ENCODE data around the gene MRGPRX4.
"Not testable (repeated sequence)": the region's sequence is repeated elsewhere in the genome, so short reads cannot be mapped to it uniquely, and the experiment has no call there.

The MRGPRX4 gene

DNA sequence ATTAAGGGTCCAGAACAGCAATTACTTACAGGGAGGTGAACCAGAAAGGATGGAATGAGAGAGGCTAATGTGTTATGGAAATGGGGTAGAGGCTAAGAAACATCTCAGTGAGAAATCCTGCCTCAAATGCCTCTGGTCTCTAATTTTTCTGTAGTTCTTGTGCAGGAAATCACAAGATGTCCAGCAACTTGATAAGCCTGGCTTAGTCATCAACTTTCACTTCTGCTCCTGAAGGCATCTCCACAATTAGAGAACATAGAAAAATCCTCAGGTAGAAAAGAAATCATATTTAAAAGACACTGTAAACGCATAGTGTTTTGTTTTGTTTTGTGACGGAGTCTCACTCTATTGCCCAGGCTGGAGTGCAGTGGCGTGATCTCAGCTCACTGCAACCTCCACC, 18.7 kb downstream of the MRGPRX4 start:
- TF ChIP-seq, protein P1, sequence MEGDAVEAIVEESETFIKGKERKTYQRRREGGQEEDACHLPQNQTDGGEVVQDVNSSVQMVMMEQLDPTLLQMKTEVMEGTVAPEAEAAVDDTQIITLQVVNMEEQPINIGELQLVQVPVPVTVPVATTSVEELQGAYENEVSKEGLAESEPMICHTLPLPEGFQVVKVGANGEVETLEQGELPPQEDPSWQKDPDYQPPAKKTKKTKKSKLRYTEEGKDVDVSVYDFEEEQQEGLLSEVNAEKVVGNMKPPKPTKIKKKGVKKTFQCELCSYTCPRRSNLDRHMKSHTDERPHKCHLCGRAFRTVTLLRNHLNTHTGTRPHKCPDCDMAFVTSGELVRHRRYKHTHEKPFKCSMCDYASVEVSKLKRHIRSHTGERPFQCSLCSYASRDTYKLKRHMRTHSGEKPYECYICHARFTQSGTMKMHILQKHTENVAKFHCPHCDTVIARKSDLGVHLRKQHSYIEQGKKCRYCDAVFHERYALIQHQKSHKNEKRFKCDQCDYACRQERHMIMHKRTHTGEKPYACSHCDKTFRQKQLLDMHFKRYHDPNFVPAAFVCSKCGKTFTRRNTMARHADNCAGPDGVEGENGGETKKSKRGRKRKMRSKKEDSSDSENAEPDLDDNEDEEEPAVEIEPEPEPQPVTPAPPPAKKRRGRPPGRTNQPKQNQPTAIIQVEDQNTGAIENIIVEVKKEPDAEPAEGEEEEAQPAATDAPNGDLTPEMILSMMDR (IDR thresholded peaks at IDR 0.05; ENCODE audit: poor library complexity, severe bottlenecking): no peak
- DNase-seq (ENCODE audit: low spot score): no peak
- H3K9me3 ChIP-seq (ENCODE audit: severe bottlenecking): no peaks in the 10 kb centered on the region

DNA sequence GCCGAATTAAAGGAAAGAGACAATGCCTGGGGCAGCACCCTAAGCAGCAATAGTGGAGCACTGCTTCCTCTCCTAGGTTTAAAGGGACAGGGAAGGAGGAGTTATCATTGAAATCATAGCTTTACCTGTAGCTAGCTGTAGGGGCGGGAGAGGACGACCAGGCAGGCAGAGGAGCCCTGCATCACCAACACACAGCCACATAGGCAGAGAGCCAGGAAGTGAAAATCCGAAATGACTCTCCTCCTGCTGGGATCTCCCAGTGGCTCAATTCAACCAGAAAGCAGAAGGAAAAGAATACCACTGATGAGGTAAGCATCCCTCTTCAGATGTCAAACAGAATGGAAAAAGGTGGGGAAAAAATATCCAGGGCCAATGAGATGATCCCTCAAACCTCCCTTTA, 20.4 kb downstream of the MRGPRX4 start:
- ATAC-seq (ENCODE audit: low read depth): peak; percentile 72
- TF ChIP-seq, protein P1 (IDR thresholded peaks at IDR 0.05; ENCODE audit: poor library complexity, severe bottlenecking): no peak
- no peak overlapping the region for H3K27ac ChIP-seq (ENCODE audit: poor library complexity, severe bottlenecking)
- no peaks in the 10 kb centered on the region for H3K36me3 ChIP-seq (ENCODE audit: low read depth)
- H3K4me1 ChIP-seq (ENCODE audit: insufficient read depth, poor library complexity, severe bottlenecking): no peaks in the 10 kb centered on the region
- no peak overlapping the region for H3K4me3 ChIP-seq (ENCODE audit: severe bottlenecking)
- no peak for DNase-seq (ENCODE audit: low spot score)
- no peaks in the 10 kb centered on the region for H3K9me3 ChIP-seq (ENCODE audit: severe bottlenecking)
- no peaks in the 10 kb centered on the region for H3K27me3 ChIP-seq (ENCODE audit: insufficient read depth, poor library complexity, severe bottlenecking)

More for the DNA sequence above, 18.7 kb downstream of the MRGPRX4 start:
- H3K27ac ChIP-seq (ENCODE audit: poor library complexity, severe bottlenecking): no peak overlapping the region
- peaks cover 5% of the 10 kb centered on the region for H3K27me3 ChIP-seq (ENCODE audit: insufficient read depth, poor library complexity, severe bottlenecking)
- no peaks in the 10 kb centered on the region for H3K36me3 ChIP-seq (ENCODE audit: low read depth)
- H3K4me3 ChIP-seq (ENCODE audit: severe bottlenecking): no peak overlapping the region
- no peaks in the 10 kb centered on the region for H3K4me1 ChIP-seq (ENCODE audit: insufficient read depth, poor library complexity, severe bottlenecking)
- no peak for ATAC-seq (ENCODE audit: low read depth)

DNA sequence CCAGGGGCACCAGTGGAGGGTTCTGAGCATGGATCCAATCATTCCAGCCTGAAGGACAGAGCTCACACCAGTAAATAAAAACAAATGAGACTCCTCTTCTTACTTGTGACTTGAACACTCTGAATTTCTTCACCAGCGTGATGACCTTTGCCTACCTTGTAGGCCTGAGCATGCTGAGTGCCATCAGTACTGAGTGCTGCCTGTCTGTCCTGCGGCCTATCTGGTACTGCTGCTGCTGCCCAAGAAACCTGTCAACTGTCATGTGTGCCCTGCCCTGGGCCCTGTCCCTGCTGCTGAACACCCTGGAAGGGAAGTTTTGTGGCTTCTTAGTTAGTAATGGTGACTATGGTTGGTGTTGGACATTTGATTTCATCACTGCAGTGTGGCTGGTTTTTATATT, 23.9 kb downstream of the MRGPRX4 start:
- Histone ChIP-seq H3K36me3 (ENCODE audit: low read depth) (no peaks in the 10 kb centered on the region), H3K4me3 (ENCODE audit: severe bottlenecking) (no peak overlapping the region), H3K27ac (ENCODE audit: poor library complexity, severe bottlenecking) (no peak overlapping the region), H3K9me3 (ENCODE audit: severe bottlenecking) (no peaks in the 10 kb centered on the region), H3K27me3 (ENCODE audit: insufficient read depth, poor library complexity, severe bottlenecking) (no peaks in the 10 kb centered on the region), H3K4me1 (ENCODE audit: insufficient read depth, poor library complexity, severe bottlenecking) (no peaks in the 10 kb centered on the region)
- ATAC-seq (ENCODE audit: low read depth) (no peak), DNase-seq (ENCODE audit: low spot score) (no peak)
- TF ChIP-seq, protein P1 (IDR thresholded peaks at IDR 0.05; ENCODE audit: poor library complexity, severe bottlenecking): no peak

DNA sequence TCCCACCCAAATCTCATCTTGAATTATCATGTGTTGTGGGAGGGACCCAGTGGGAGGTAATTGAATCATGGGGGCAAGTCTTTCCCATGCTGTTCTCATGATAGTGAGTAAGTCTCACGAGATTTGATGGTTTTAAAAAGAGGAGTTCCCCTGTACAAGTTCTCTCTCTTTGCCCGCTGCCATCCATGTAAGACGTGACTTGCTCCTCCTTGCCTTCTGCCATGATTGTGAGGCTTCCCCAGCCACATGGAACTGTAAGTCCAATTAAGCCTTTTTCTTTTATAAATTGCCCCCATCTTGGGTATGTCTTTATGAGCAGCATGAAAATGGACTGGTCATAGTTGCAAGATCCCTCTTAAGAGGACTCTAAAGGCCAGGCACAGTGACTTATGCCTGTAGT, 25.1 kb downstream of the MRGPRX4 start:
- H3K27ac ChIP-seq (ENCODE audit: poor library complexity, severe bottlenecking); H3K4me1 ChIP-seq (ENCODE audit: insufficient read depth, poor library complexity, severe bottlenecking); H3K27me3 ChIP-seq (ENCODE audit: insufficient read depth, poor library complexity, severe bottlenecking); H3K36me3 ChIP-seq (ENCODE audit: low read depth); DNase-seq (ENCODE audit: low spot score); ATAC-seq (ENCODE audit: low read depth); H3K9me3 ChIP-seq (ENCODE audit: severe bottlenecking); H3K4me3 ChIP-seq (ENCODE audit: severe bottlenecking): not testable (repeated sequence)

DNA sequence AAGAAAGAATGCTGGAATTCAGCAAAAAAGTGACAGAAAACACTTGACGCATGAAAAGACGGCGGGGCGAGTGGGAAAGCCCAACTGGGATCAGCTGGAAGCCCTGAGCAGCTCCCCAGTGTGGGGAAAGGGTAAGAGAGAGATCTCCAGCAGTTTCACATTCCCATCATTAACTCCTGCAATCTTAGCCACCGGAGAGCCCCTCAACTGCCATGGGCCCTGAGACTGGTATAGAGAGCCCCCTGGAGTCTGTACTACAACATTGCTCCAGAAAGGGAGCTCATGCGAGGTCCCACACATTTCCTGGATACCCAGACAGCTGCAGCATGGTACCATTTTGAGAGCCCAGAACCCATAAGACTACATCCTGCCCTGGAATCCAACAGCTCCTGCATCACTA, 31.1 kb downstream of the MRGPRX4 start:
- H3K27ac ChIP-seq (ENCODE audit: poor library complexity, severe bottlenecking): no peak overlapping the region
- H3K27me3 ChIP-seq (ENCODE audit: insufficient read depth, poor library complexity, severe bottlenecking): no peaks in the 10 kb centered on the region
- TF ChIP-seq, protein P1 (IDR thresholded peaks at IDR 0.05; ENCODE audit: poor library complexity, severe bottlenecking): peak; percentile 40
- no peak overlapping the region for H3K4me3 ChIP-seq (ENCODE audit: severe bottlenecking)
- no peaks in the 10 kb centered on the region for H3K4me1 ChIP-seq (ENCODE audit: insufficient read depth, poor library complexity, severe bottlenecking)
- H3K9me3 ChIP-seq (ENCODE audit: severe bottlenecking): no peaks in the 10 kb centered on the region
- peak; percentile 64; the same call in 2 of the 3 replicates for ATAC-seq (ENCODE audit: low read depth)
- no peaks in the 10 kb centered on the region for H3K36me3 ChIP-seq (ENCODE audit: low read depth)
- no peak for DNase-seq (ENCODE audit: low spot score)

All from RWPE2 (cell line).